Measurements from ENCODE around the gene LONRF2. TPM values are rescaled to one million over a fixed set of nuclear protein-coding genes. Genes with fewer than 3 reads are reported as not detected.

LONRF2 gene
- total RNA-seq, 4 donors from 2014 or later, result 0.35 to 3.1 (median 1.6) TPM

GRCh38 chr2:100275200-100275589, 47.1 kb downstream of the LONRF2 start:
- H3K4me1 ChIP-seq, result no peaks in the 10 kb centered on the region
- no peak for DNase-seq
- no peak overlapping the region for H3K27ac ChIP-seq
- no peak overlapping the region for H3K4me3 ChIP-seq
- H3K9me3 ChIP-seq, result no peaks in the 10 kb centered on the region
- no peak for TF ChIP-seq CTCF (IDR thresholded peaks at IDR 0.05)
- TF ChIP-seq POLR2A (IDR thresholded peaks at IDR 0.05), result no peak
- H3K36me3 ChIP-seq, result no peaks in the 10 kb centered on the region
- no peaks in the 10 kb centered on the region for H3K27me3 ChIP-seq

GRCh38 chr2:100274566-100275199, 47.6 kb downstream of the LONRF2 start:
- Histone ChIP-seq H3K9me3 (no peaks in the 10 kb centered on the region), H3K4me1 (no peaks in the 10 kb centered on the region), H3K4me3 (no peak overlapping the region), H3K36me3 (no peaks in the 10 kb centered on the region), H3K27ac (no peak overlapping the region), H3K27me3 (no peaks in the 10 kb centered on the region)
- TF ChIP-seq CTCF (IDR thresholded peaks at IDR 0.05) (no peak), POLR2A (IDR thresholded peaks at IDR 0.05) (no peak)
- no peak for DNase-seq

DNA sequence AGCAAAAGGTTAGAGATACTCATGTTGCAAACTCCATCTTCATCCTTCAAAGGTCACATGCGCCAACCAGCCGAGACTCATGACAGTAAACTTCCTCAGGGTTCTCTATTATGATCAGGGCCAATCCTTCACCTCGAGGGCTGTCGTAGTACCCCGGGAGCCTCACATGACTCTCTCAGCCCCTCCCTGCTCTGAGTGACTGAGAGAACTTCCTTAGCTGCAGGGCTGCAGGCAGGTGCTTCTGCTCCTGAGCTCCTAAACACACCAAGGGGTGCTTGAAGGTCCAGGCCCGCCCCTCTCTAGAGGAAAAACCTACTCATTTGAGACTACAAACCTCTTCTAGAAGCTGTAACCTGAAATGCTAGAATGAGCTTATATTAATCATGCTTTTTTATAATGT, 48.2 kb downstream of the LONRF2 start:
- peak in 1 of 3 donors; percentile 23 for DNase-seq
- no peak overlapping the region for H3K4me3 ChIP-seq
- H3K36me3 ChIP-seq, result no peaks in the 10 kb centered on the region
- no peaks in the 10 kb centered on the region for H3K4me1 ChIP-seq
- no peaks in the 10 kb centered on the region for H3K27me3 ChIP-seq
- no peak overlapping the region for H3K27ac ChIP-seq
- TF ChIP-seq CTCF (IDR thresholded peaks at IDR 0.05) (no peak), POLR2A (IDR thresholded peaks at IDR 0.05) (no peak)
- H3K9me3 ChIP-seq, result no peaks in the 10 kb centered on the region

DNA sequence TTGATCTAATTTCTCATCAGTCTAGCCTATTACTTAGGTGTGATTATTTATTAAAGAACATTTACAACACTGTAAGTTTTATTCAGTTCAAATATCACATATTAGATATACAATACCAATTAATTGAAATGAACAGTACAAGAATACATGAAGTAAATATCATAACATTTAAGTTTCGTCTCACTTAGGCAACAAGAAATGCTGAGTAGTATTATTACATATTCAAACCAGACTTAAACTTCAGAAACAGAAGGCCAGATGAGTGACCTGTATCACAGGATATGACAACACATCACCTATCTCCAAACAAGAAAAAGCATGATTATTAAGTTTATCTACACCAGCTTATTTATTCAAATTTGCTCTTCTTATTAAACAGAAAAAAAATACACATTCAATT, 48.9 kb downstream of the LONRF2 start:
- Histone ChIP-seq H3K27me3 (no peaks in the 10 kb centered on the region), H3K9me3 (no peaks in the 10 kb centered on the region), H3K27ac (no peak overlapping the region), H3K4me1 (no peaks in the 10 kb centered on the region), H3K4me3 (no peak overlapping the region), H3K36me3 (no peaks in the 10 kb centered on the region)
- TF ChIP-seq POLR2A (IDR thresholded peaks at IDR 0.05) (no peak), CTCF (IDR thresholded peaks at IDR 0.05) (no peak)
- no peak for DNase-seq

DNA sequence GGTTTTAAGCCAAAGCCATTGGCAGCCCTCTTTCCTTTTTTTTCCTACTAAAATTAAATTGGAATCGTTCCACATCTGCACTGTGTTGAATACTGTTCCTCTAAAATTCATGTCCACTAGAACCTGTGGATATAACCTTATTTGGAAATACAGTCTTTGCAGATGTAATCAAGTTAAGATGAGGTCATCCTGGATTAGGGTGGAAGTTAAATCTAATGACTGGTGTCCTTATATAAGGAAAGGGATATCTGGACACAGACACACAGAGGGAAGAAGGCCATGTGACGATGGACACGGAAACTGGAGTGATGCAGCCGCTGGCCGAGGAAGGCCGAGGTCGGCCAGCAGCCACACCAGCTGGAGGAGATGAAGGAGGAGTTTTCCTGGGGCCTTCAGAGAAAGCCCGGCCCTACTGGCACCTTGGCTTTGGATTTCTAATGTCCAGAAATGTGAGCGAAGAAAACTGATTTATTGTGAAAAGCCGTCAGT, 49.4 kb downstream of the LONRF2 start:
- no peaks in the 10 kb centered on the region for H3K27me3 ChIP-seq
- no peaks in the 10 kb centered on the region for H3K9me3 ChIP-seq
- no peak overlapping the region for H3K4me3 ChIP-seq
- H3K4me1 ChIP-seq, result no peaks in the 10 kb centered on the region
- H3K36me3 ChIP-seq, result no peaks in the 10 kb centered on the region
- TF ChIP-seq CTCF (IDR thresholded peaks at IDR 0.05), result no peak
- no peak for TF ChIP-seq POLR2A (IDR thresholded peaks at IDR 0.05)
- no peak overlapping the region for H3K27ac ChIP-seq
- DNase-seq, result no peak

DNA sequence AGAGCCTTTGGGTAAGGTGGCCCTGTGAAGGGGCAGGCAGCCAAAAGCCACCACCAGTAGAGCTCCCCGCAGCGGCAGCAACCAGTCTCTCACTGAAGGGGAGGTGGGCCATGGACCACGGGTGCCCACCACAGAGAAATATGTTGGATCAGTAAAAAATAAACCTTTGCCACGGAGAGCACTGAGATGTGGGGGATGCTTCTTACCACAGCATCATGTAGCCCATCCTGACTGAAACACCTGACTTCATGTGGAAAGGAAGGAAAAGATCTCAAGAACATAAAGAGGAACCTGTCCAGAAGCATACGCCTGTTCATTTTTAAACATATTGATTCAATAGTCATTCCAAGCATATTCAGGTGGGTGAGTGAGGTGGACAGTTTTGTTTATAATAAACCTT, 51.1 kb downstream of the LONRF2 start:
- no peak for DNase-seq
- Histone ChIP-seq H3K27me3 (no peaks in the 10 kb centered on the region), H3K4me3 (no peak overlapping the region), H3K36me3 (no peaks in the 10 kb centered on the region), H3K9me3 (no peaks in the 10 kb centered on the region), H3K4me1 (no peaks in the 10 kb centered on the region), H3K27ac (no peak overlapping the region)
- no peak for TF ChIP-seq POLR2A (IDR thresholded peaks at IDR 0.05)
- no peak for TF ChIP-seq CTCF (IDR thresholded peaks at IDR 0.05)
